ENCODE results near the gene EIF1B. TPM values are rescaled to one million over a fixed set of nuclear protein-coding genes. Genes with fewer than 3 reads are reported as not detected.

EIF1B gene
- total RNA-seq, 1 experiment from 2014 or later, result 26.3 TPM

DNA sequence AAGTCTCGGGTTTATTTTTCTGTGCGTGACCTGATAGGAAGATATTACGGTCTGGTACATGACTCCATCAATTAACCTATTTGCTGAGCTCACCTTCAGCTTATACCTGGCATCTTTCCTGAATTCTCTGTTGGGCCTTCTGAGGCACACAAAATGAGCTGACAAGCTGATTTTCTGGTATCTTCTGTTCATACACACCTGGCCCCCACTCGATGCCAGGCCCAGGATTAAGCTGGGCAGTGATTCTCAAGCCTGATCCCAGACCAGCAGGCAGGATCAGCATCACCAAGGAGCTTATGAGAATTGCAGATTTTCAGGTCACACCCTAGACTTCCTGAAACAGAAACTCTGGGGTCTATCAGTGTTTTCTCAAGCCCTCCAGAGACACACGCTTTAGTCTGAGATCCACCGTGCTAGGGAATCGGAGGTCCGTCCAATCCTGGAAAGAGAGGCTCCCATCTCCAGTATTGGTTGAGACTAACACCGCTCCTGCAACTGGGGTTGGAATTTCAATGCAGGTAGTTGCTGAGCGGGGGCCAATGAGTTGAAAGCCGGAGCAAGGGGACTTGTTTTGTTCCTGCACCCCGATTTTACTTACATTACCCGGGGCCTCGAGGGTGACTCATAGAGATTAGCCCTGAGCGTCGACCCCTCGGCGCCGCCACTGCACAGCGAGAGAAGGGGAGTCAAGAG lies 636 bp upstream of the EIF1B start:
- no peak for DNase-seq (ENCODE audit: low spot score)

GRCh38 chr3:40309925-40310695 lies 603 bp downstream of the EIF1B start:
- peak; percentile 14 for DNase-seq (ENCODE audit: low spot score)

DNA sequence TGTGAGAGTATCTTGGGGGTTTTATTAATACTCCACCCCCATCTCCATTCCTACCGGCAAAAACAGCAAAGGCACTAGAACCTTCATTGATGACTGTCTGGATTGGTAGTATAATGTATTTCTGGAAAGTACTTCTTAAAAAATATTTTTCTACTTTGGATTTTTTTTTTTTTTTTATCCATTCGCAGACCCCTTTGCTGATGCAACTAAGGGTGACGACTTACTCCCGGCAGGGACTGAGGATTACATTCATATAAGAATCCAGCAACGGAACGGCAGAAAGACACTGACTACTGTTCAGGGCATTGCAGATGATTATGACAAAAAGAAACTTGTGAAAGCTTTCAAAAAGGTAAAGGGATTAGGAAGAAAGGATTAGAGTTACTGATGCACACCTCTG lies 1.2 kb downstream of the EIF1B start:
- DNase-seq (ENCODE audit: low spot score), result no peak

GRCh38 chr3:40312661-40313226 lies 3.2 kb downstream of the EIF1B start:
- no peak for DNase-seq (ENCODE audit: low spot score)

DNA sequence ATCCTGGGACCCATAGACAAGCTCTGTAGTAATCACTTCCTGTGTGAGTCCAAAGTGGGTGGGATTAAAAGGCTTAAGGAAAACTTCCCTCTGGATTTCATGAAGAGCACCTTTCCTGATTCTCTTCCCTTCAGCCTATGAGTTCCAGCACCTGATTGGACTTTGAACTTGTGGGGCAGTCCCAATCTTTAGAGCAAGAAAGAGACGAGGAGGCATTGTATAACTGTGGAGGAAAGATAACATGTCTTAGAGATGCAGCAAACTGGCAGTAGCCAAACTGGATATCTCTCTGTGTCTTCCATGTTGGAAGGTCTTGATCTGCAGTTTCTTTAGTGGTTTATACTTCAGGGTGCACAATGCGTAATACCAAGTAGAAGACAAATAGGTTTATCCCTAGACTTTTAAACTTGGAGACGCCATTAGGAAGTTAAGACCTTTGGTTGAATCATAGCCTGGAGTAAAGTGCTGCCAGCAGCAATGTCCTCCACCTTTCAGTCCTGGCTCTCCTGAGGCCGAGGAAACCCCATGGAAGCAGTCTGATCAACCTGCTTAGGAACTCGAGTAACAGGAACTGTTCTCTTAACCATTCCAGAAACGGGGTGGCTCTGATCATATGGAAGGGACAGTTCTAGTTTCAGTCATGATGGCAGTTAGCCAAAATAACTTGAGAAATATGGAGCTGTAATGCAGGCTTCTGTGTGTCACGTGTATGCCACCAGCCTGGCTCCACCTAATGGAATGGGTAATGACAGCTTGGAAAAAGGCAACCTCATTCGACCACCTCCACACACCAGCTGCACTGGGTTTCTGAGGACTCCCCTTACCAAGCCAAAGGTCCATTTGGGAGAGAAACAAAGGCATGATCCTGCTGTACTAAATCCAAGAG lies 4.7 kb downstream of the EIF1B start:
- DNase-seq (ENCODE audit: low spot score), result no peak

DNA sequence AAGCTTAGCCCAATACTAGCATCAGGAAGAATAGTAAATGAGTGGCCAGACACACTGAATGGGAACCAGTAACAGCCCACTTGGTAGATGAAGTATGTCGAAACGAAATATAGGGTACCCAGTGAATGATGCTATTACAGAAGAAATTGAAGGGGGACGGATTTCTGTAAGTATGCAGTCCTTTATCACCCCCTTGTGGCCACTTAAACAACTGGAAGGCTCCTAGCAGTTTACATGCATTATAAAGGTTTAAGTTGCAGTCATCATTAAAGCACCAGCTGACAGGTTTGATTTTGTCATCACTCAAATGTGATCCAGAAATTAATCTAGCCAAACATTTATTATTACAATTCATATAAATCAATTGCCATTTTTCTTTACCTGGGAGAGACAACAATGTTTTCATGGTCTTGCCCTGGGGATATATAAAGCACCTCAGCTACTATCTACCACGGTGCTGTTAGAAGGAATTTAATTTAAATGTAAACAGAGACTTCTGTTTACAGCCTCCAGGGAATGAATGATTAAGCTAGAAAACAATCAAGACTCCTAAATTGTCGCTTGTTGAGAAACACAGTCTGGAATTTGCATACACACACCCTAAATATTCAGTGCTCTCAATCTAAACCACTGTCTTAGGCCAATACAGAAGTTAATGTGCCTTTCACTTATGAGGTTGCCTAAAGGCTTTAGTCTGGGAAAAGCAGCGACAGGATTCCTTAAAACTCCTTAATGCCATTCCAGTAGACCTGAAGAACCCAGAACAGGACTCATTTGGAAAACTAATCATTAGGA lies 7.8 kb downstream of the EIF1B start:
- DNase-seq (ENCODE audit: low spot score), result peak; percentile 55

DNA sequence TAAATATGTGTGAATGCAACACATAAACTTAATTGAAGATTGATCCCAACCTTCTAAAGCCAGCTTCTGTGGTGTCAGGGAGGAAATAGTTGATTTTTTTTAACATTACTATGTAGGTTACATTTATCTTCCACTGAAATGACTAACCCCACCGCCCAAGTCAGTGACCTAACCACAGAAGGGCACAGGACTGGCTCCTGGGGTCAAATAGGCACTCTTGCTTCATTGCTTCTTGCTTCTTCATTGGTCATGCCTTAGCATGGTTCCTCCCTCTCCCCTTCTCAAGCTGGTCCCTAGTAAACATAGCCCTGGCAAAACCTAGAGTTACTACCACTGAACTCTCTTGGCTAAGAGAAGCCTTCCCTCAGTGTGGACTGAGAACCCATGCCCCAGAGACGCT lies 12.3 kb downstream of the EIF1B start:
- DNase-seq (ENCODE audit: low spot score), result no peak

DNA sequence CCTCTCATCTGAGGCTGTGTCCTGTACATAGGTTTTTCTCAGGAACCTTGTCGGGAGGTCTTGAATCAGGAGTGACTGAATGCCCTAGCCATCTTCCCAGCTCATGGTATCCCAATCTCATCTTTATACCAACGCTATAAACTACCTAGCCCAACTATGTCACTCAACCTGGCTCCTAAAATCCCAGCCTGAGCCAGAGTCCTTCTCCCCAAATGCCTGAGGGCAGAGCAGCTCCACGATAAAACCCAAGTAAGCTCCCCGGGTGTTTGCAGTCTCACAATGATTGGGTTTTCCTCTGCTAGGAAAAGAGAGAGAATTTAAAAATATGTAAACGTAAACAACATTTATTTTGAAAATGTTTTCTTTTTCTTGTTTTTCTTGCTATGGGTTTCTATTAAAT lies 14.4 kb downstream of the EIF1B start:
- no peak for DNase-seq (ENCODE audit: low spot score)

- no peak for DNase-seq (ENCODE audit: low spot score)
These were observed 15.1 kb downstream of the EIF1B start for GRCh38 chr3:40324621-40325020.

DNA sequence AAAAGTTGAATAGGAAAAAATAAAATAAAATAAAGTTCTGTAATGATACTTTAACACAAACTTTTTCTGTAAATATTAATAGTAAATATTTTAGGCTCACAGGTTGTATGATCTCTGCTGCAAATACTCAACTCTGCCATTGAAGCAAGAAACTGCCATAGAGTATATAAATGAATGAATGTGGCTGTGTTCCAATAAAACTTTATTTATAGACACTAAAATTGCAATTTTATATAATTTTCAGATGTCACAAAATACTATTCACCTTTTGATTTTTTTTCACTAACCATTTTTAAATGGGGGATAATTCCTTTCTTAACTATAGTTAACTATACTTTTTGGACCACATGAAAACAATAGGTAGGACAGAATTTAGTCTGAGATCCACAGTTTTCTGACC lies 16.0 kb downstream of the EIF1B start:
- no peak for DNase-seq (ENCODE audit: low spot score)

DNA sequence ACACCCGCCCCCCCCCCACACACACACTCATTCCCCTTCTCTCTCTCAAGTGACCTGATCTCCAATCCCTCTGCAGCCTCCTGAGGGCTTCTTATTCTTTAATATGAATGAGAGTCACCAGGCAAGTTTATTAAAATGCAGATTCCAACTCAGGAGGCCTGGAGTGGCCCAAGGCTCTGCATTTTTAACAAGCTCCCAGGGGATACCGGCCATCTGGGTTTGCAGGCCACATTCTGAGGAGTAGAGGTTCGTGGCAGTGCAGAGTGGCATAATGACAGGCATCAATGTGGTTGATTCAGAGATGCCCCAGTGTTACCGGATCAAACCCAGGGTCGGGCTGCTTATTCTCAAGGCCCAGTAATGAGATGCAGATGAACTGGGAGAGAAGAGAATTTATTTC lies 18.9 kb downstream of the EIF1B start:
- no peak for DNase-seq (ENCODE audit: low spot score)

- no peak for DNase-seq (ENCODE audit: low spot score)
These were observed 19.6 kb downstream of the EIF1B start for GRCh38 chr3:40329071-40329470.

DNA sequence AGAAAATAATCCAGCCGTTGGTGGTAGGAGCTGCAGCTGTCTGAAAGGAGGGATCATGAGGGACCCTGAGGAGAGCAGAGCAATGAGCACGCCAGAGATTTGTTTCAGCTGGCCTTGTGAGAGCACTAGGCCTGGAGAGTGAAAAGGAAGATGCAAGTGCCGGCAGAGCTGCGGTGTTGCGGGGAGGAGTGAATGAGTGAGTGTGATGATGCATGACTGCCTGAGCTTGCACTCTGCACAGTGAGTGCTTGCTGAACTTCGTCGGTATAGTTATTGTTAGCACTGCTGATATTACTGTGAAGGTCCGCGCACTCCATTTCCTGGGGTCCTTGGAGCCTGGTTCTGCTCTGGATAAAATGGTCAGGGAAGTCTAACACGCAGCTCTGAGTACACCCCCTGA lies 23.2 kb downstream of the EIF1B start:
- DNase-seq (ENCODE audit: low spot score), result no peak

DNA sequence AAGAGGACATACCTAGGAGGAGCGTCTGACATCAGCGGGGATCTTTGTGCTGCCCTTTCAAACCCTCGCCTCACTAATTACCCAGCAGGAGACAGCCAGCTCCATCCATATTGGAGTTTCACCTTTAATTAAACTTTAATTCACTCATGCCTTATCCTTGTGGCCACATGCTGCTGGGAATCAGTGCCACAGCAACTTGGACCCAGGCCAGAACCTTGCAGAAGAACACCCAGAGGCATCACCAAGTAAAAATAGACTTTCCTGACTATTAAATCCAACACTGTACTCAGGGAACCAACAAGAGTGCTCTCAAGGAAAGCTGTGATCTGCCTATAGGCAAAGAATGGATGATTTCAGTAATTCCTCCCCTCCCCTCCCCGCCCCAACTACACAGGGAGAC lies 23.9 kb downstream of the EIF1B start:
- DNase-seq (ENCODE audit: low spot score), result no peak

GRCh38 chr3:40333852-40334251 lies 24.3 kb downstream of the EIF1B start:
- no peak for DNase-seq (ENCODE audit: low spot score)

GRCh38 chr3:40336101-40336500 lies 26.6 kb downstream of the EIF1B start:
- no peak for DNase-seq (ENCODE audit: low spot score)

DNA sequence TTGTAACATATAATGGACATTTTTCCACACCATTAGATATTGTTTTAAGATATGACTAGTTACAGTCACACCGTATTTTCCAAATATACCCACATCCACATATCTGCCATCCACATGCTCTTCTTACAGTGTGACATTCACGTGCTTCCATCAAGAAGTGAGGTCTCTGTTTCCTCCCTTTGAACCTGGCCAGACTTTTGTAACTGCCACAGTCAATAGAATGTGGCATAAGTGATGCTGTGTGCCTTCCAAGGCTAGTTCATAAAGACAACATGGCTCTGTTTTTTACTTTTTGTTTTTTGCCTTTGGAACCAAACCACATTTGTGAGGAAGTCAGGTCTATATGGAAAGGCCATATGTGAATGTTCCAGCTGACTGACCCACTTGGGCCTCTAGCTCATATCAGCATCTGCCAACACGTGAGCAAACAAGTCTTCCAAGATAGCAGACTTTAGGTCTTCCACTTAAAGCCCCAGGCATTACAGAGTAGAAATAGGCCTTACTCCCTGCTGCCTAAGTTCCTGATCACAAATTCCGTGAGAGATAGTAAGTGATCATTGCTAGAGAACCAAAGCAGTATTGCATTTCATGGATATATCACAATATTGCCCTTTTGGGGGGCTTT lies 27.1 kb downstream of the EIF1B start:
- DNase-seq (ENCODE audit: low spot score), result no peak

DNA sequence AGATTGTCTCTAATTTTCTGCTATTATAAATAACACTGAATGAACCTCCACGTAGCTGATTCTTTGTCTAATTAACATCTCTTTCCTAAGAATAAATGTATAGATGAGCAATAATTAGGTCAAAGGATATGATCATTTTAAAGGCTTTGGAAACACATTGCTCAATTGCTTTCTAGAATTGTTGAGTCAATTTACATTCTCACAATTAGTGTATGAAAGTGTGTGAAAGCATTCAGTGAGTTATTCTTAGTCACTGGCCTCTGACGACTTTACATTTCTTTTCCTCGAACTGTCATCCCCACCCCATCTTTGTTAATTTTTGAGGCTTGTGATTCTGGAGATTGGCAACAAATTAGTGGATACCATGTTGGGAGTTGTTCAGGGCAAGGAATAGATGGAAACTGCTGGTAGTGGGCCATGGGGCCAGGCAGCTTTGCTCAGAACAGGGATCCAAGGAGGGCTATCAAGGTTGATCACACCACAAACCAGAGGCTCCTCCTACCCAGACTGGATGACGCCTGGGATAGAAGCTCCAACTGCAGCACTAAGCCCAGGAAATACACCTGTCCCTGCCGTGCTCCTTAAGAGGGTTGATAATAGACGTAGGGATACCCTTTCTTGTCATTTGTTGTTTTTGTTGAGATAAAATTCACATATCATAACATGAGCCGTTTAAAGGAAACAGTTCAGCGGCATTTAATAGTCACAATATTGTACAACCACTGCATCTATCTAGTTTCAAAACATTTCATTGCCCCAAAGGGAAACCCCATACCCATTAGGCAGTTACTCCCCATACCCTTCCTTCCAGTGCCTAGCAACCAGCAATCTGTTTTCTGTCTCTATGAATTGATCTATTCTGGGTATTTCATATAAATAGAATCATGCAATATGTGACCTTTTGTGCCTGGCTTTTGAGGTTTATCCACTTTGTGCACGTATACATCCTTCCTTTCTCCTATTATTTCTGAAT lies 27.9 kb downstream of the EIF1B start:
- DNase-seq (ENCODE audit: low spot score), result no peak

- DNase-seq (ENCODE audit: low spot score), result no peak
These were observed 30.4 kb downstream of the EIF1B start for GRCh38 chr3:40339871-40340270.

Data from A172 (cell line).